Fibroblast of lung (primary cell): ENCODE measurements around the gene ACER1.

Experiments used
- CTCF ChIP-seq, 2 donors: IDR thresholded peaks in 1 of 2; conservative IDR thresholded peaks in 1 of 2; 1 replicate in 1 of 2; 2 replicates in 1 of 2; pipeline ENCODE4 v1.5.1; 2011 to 2012; ENCODE audit warnings: low read length in 2 of 2, control low read depth in 1 of 2, inconsistent platforms in 1 of 2, low read depth in 1 of 2, mild to moderate bottlenecking in 1 of 2
- EZH2 ChIP-seq: IDR thresholded peaks from 2 replicates; pipeline ENCODE4 v1.5.1; 2012; ENCODE audit warnings: low read length, control low read depth, mild to moderate bottlenecking; ENCODE audit errors: missing control alignments

DNA sequence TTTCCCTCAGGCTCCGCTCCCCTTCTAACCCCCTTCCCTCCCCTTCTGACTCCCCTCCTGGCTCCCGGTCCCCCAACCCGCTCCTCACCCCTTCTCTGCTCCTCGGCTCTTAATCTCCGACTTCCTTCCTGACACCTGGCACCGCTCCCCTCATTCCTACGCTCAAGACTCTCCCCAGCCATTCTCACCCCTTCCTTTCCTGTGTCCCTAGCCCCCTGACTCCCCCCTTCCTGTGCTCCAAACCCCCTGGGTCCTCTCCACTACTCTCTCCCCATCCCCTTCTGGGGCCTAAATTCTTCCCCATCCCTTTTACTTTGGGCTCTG lies 28.6 kb upstream of the ACER1 start:
- TF ChIP-seq EZH2 (no peak), CTCF (conservative IDR thresholded peaks at IDR 0.05 in 1 of 2, IDR thresholded peaks at IDR 0.05 in 1 of 2; ENCODE audit: low read depth in 1 of 2, low read length in 2 of 2) (no peak)
